Keratinocyte (primary cell): ENCODE measurements around the gene KCNN1. TPM values are rescaled to one million over a fixed set of nuclear protein-coding genes. Genes with fewer than 3 reads are reported as not detected.

Experiments used
- DNase-seq: peaks from one replicate; pipeline ENCODE4 v3.0.0-alpha.2; 2011; ENCODE audit warnings: low read depth, missing footprints, low spot score
- FAIRE-seq: peaks from 2 replicates; lab custom pipeline; 2011; peaks lifted over from hg19 to GRCh38; lab: Jason Lieb, UNC
- H2AFZ ChIP-seq: 2 replicates; pipeline ENCODE4 v1.6.0; 2012; ENCODE audit warnings: low read length, control low read depth, inconsistent platforms; ENCODE audit not compliant: control insufficient read depth
- H3K27ac ChIP-seq: 2 replicates; pipeline ENCODE4 v1.5.1; 2011; ENCODE audit warnings: low read length; ENCODE audit not compliant: control insufficient read depth, insufficient read depth
- H3K27me3 ChIP-seq: 3 replicates; pipeline ENCODE4 v1.6.0; 2011; ENCODE audit warnings: low read length; ENCODE audit not compliant: control insufficient read depth, insufficient read depth; ENCODE audit errors: extremely low read depth
- H3K36me3 ChIP-seq, 2 experiments: 2 replicates in 1 of 2; 3 replicates in 1 of 2; pipeline ENCODE4 v1.5.1; 2011; ENCODE audit warnings: low read length in 2 of 2, mild to moderate bottlenecking in 1 of 2; ENCODE audit not compliant: control insufficient read depth in 2 of 2, insufficient read depth in 2 of 2; ENCODE audit errors: extremely low read depth in 1 of 2
- H3K4me1 ChIP-seq: 3 replicates; pipeline ENCODE4 v1.5.1; 2011; ENCODE audit warnings: low read length; ENCODE audit not compliant: control insufficient read depth, insufficient read depth; ENCODE audit errors: extremely low read depth
- H3K4me2 ChIP-seq: 3 replicates; pipeline ENCODE4 v1.6.0; 2011; ENCODE audit warnings: low read depth, low read length; ENCODE audit not compliant: control insufficient read depth, insufficient read depth; ENCODE audit errors: extremely low read depth
- H3K4me3 ChIP-seq, 3 experiments: fragments of 200-600 bp in 1 of 3; sonication (generic) in 1 of 3; 2 replicates in 2 of 3; 3 replicates in 1 of 3; pipeline ENCODE4 v1.5.1; 2011 to 2016; ENCODE audit warnings: low read length in 3 of 3, mild to moderate bottlenecking in 3 of 3, control low read depth in 2 of 3, inconsistent platforms in 1 of 3, low read depth in 1 of 3, mixed read lengths in 1 of 3, mixed run types in 1 of 3, moderate library complexity in 1 of 3; ENCODE audit not compliant: control insufficient read depth in 2 of 3, insufficient read depth in 2 of 3; ENCODE audit errors: extremely low read depth in 1 of 3
- H3K79me2 ChIP-seq: 2 replicates; pipeline ENCODE4 v1.6.0; 2012; ENCODE audit warnings: low read length; ENCODE audit not compliant: control insufficient read depth, insufficient read depth
- H3K9ac ChIP-seq: 3 replicates; pipeline ENCODE4 v1.6.0; 2011; ENCODE audit warnings: low read length; ENCODE audit not compliant: control insufficient read depth, insufficient read depth; ENCODE audit errors: extremely low read depth
- H3K9me1 ChIP-seq: 3 replicates; pipeline ENCODE4 v1.6.0; 2011; ENCODE audit warnings: low read length; ENCODE audit not compliant: control insufficient read depth, insufficient read depth; ENCODE audit errors: extremely low read depth
- H3K9me3 ChIP-seq: 2 replicates; pipeline ENCODE4 v1.5.1; 2012; ENCODE audit warnings: low read depth, low read length; ENCODE audit not compliant: control insufficient read depth
- H4K20me1 ChIP-seq: 3 replicates; pipeline ENCODE4 v1.6.0; 2011; ENCODE audit warnings: low read length; ENCODE audit not compliant: control insufficient read depth, insufficient read depth; ENCODE audit errors: extremely low read depth
- CTCF ChIP-seq, 3 experiments: IDR thresholded peaks in 1 of 3; conservative IDR thresholded peaks in 1 of 3; optimal IDR thresholded peaks in 1 of 3; 2 replicates in 2 of 3; 3 replicates in 1 of 3; pipeline versions ENCODE3 to v1.5.1; 2011; ENCODE audit warnings: low read length in 3 of 3, mild to moderate bottlenecking in 3 of 3, moderate library complexity in 2 of 3, control low read depth in 1 of 3, inconsistent platforms in 1 of 3; ENCODE audit not compliant: insufficient read depth in 2 of 3; ENCODE audit errors: extremely low read depth in 1 of 3
- EZH2 ChIP-seq: IDR thresholded peaks from one replicate; pipeline ENCODE4 v1.6.1; 2012; ENCODE audit warnings: inconsistent platforms, mild to moderate bottlenecking, low read length, moderate library complexity
- dilution Hi-C: fragments of 300-500 bp; cut with MboI; formaldehyde crosslinking; loops from one replicate; pipeline ENCODE4 v1.7.0; 2020; ENCODE audit warnings: low sequenced_read_pairs; ENCODE audit not compliant: extremely low pct_ligation_motif_present
- polyA plus RNA-seq, 5 experiments: library from polyadenylated mRNA; depleted of rRNA in 3 of 5; stranded (reverse) in 3 of 5; stranded (forward) in 1 of 5; unstranded in 1 of 5; fragments of >200 nt; gene quantifications; 1 replicate in 1 of 5; 2 replicates in 3 of 5; 3 replicates in 1 of 5; pipeline versions ENCODE4 v1.2.1 to v1.2.3, GENCODE V29; 2011 to 2012; ENCODE audit warnings: missing spikeins in 2 of 5, low read depth in 1 of 5, low replicate concordance in 1 of 5

Gene KCNN1
- polyA plus RNA-seq, 1 donor (not counting 4 experiments of a cell fraction or from before 2014, with no cell fraction given): not detected

- H2AFZ ChIP-seq: no peak overlapping the region
- no peak overlapping the region for H3K4me3 ChIP-seq
- H3K79me2 ChIP-seq: no peaks in the 10 kb centered on the region
- H3K9me1 ChIP-seq: no peaks in the 10 kb centered on the region
- no peaks in the 10 kb centered on the region for H4K20me1 ChIP-seq
- H3K9ac ChIP-seq: no peak overlapping the region
- DNase-seq: no peak
- TF ChIP-seq CTCF (optimal IDR thresholded peaks at IDR 0.05 in 1 of 3, IDR thresholded peaks at IDR 0.05 in 1 of 3, conservative IDR thresholded peaks at IDR 0.05 in 1 of 3; ENCODE audit: extremely low read depth in 1 of 3, insufficient read depth in 2 of 3, low read length in 3 of 3) (no peak), EZH2 (no peak)
- FAIRE-seq: no peak
- H3K36me3 ChIP-seq: peaks cover 6 to 9% of the 10 kb centered on the region in 2 experiments
- no peaks in the 10 kb centered on the region for H3K27me3 ChIP-seq
- H3K4me1 ChIP-seq: peaks cover 10% of the 10 kb centered on the region
- no peak overlapping the region for H3K27ac ChIP-seq
- no peaks in the 10 kb centered on the region for H3K9me3 ChIP-seq
- H3K4me2 ChIP-seq: no peak overlapping the region
- dilution Hi-C loops: no loop called here
Measured at GRCh38 chr19:18008814-18009213, 41.9 kb downstream of the KCNN1 start.

GRCh38 chr19:18009412-18010066, 42.6 kb downstream of the KCNN1 start:
- Histone ChIP-seq H3K9me1 (no peaks in the 10 kb centered on the region), H3K36me3 (peaks cover 6 to 9% of the 10 kb centered on the region in 2 experiments), H3K4me2 (no peak overlapping the region), H3K9me3 (no peaks in the 10 kb centered on the region), H4K20me1 (no peaks in the 10 kb centered on the region), H3K4me3 (no peak overlapping the region), H3K4me1 (peaks cover 10% of the 10 kb centered on the region), H3K27me3 (no peaks in the 10 kb centered on the region), H3K9ac (no peak overlapping the region), H3K79me2 (no peaks in the 10 kb centered on the region), H3K27ac (no peak overlapping the region), H2AFZ (no peak overlapping the region)
- no peak for TF ChIP-seq EZH2
- no peak for TF ChIP-seq CTCF (optimal IDR thresholded peaks at IDR 0.05 in 1 of 3, IDR thresholded peaks at IDR 0.05 in 1 of 3, conservative IDR thresholded peaks at IDR 0.05 in 1 of 3; ENCODE audit: extremely low read depth in 1 of 3, insufficient read depth in 2 of 3, low read length in 3 of 3)
- dilution Hi-C loops: no loop called here
- no peak for DNase-seq
- FAIRE-seq: no peak
